Hepatocyte (in vitro differentiated cells): Measurements from ENCODE around the gene TRPT1.

Source experiments
- CTCF ChIP-seq: fragments of 200-600 bp; sonication (generic); IDR thresholded peaks from 2 replicates; pipeline ENCODE4 v1.5.1; 2016; ENCODE audit warnings: antibody characterized with exemption, mild to moderate bottlenecking; ENCODE audit not compliant: poor library complexity
- EZH2phosphoT487 ChIP-seq: fragments of 200-600 bp; sonication (generic); IDR thresholded peaks from one replicate; pipeline ENCODE4 v1.6.1; 2018; ENCODE audit warnings: antibody characterized with exemption, mild to moderate bottlenecking, low read depth, moderate library complexity; ENCODE audit not compliant: unreplicated experiment, severe bottlenecking

- TF ChIP-seq CTCF: no peak
- no peak for TF ChIP-seq EZH2phosphoT487
Measured at GRCh38 chr11:64253043-64253442, 27.1 kb upstream of the TRPT1 start.
